Left ventricle myocardium inferior (tissue), 1 donor: ENCODE data around the gene SERPIND1. TPM values are rescaled to one million over a fixed set of nuclear protein-coding genes. Genes with fewer than 3 reads are reported as not detected.
"Not testable (repeated sequence)": the region's sequence is repeated elsewhere in the genome, so short reads cannot be mapped to it uniquely, and the experiment has no call there.

ENCODE experiments used
- DNase-seq: peaks from one replicate; pipeline ENCODE4 v3.0.0-alpha.2; 2020
- H3K27ac ChIP-seq: fragments of 200-600 bp; replicated peaks from 2 replicates; pipeline ENCODE4 v1.8.0; 2021
- H3K27me3 ChIP-seq: fragments of 200-600 bp; 2 replicates; pipeline ENCODE4 v1.8.0; 2021; ENCODE audit warnings: low read depth
- H3K36me3 ChIP-seq: fragments of 200-600 bp; 2 replicates; pipeline ENCODE4 v1.8.0; 2021
- H3K4me1 ChIP-seq: fragments of 200-600 bp; 2 replicates; pipeline ENCODE4 v1.8.0; 2021
- H3K4me3 ChIP-seq: fragments of 200-600 bp; 2 replicates; pipeline ENCODE4 v1.8.0; 2021; ENCODE audit warnings: mild to moderate bottlenecking, moderate library complexity
- H3K9me3 ChIP-seq: fragments of 200-600 bp; replicated peaks from 2 replicates; pipeline ENCODE4 v1.8.0; 2021
- CTCF ChIP-seq: fragments of 200-600 bp; IDR thresholded peaks from 2 replicates; pipeline ENCODE4 v1.8.0; 2021; ENCODE audit warnings: antibody characterized with exemption, mild to moderate bottlenecking, borderline replicate concordance
- intact Hi-C: fragments of 100-400 bp; cut with micrococcal nuclease; formaldehyde crosslinking; loops from one replicate; pipeline ENCODE4 v1.11.0; 2022
- total RNA-seq: library from RNA; stranded (reverse); fragmentation: NEBNext Ultra II Directional; extraction: Animal tissue kit (Norgen Biotek cat#: 25700); gene quantifications from one replicate; pipeline ENCODE4 v1.2.1, GENCODE V29; 2021
- donor health status: DM: no; HTN: yes; CAD: no; lungs with severe emphysema.

Gene SERPIND1
- total RNA-seq, 1 donor from 2014 or later = 0.16 TPM

- Histone ChIP-seq H3K27ac (no peak overlapping the region), H3K36me3 (peaks cover 80% of the 10 kb centered on the region), H3K27me3 (no peaks in the 10 kb centered on the region), H3K4me1 (no peaks in the 10 kb centered on the region), H3K4me3 (no peak overlapping the region), H3K9me3 (no peaks in the 10 kb centered on the region)
- TF ChIP-seq CTCF = no peak
- intact Hi-C loops = no loop called here
- no peak for DNase-seq
Measured at GRCh38 chr22:20823264-20823663, 49.4 kb downstream of the SERPIND1 start.

GRCh38 chr22:20825216-20825615, 51.3 kb downstream of the SERPIND1 start:
- DNase-seq, intact Hi-C loops, H3K4me3 ChIP-seq, H3K4me1 ChIP-seq, H3K9me3 ChIP-seq, H3K27me3 ChIP-seq, H3K27ac ChIP-seq: not testable (repeated sequence)
- peaks cover 78% of the 10 kb centered on the region for H3K36me3 ChIP-seq

- Histone ChIP-seq H3K27ac (no peak overlapping the region), H3K9me3 (no peaks in the 10 kb centered on the region), H3K27me3 (no peaks in the 10 kb centered on the region), H3K36me3 (peaks cover 78% of the 10 kb centered on the region), H3K4me3 (no peak overlapping the region), H3K4me1 (no peaks in the 10 kb centered on the region)
- TF ChIP-seq CTCF = no peak
- intact Hi-C loops = no loop called here
- DNase-seq = no peak
Measured at GRCh38 chr22:20825624-20826023, 51.7 kb downstream of the SERPIND1 start.

- H3K9me3 ChIP-seq, H3K4me1 ChIP-seq, H3K4me3 ChIP-seq, H3K27ac ChIP-seq, DNase-seq, intact Hi-C loops, H3K27me3 ChIP-seq: not testable (repeated sequence)
- H3K36me3 ChIP-seq = peaks cover 79% of the 10 kb centered on the region
Measured at GRCh38 chr22:20826373-20827152, 52.6 kb downstream of the SERPIND1 start.

- Histone ChIP-seq H3K27ac (no peak overlapping the region), H3K27me3 (no peaks in the 10 kb centered on the region), H3K4me1 (no peaks in the 10 kb centered on the region), H3K4me3 (no peak overlapping the region), H3K9me3 (no peaks in the 10 kb centered on the region), H3K36me3 (peaks cover 83% of the 10 kb centered on the region)
- intact Hi-C loops = no loop called here
- no peak for TF ChIP-seq CTCF
- DNase-seq = no peak
Measured at GRCh38 chr22:20829491-20830134, 55.7 kb downstream of the SERPIND1 start.

GRCh38 chr22:20833225-20833665, 59.3 kb downstream of the SERPIND1 start:
- no peak overlapping the region for H3K4me3 ChIP-seq
- H3K27ac ChIP-seq = no peak overlapping the region
- intact Hi-C loops = no loop called here
- no peaks in the 10 kb centered on the region for H3K4me1 ChIP-seq
- DNase-seq = no peak
- H3K36me3 ChIP-seq = peaks cover 61% of the 10 kb centered on the region
- H3K27me3 ChIP-seq = no peaks in the 10 kb centered on the region
- no peaks in the 10 kb centered on the region for H3K9me3 ChIP-seq
- no peak for TF ChIP-seq CTCF
